ENCODE measurements around the gene HNRNPD. TPM values are rescaled to one million over a fixed set of nuclear protein-coding genes. Genes with fewer than 3 reads are reported as not detected.
A peak's percentile ranks its signal among the peaks of the same experiment; 100 is the strongest.
"Not testable (repeated sequence)": the region's sequence is repeated elsewhere in the genome, so short reads cannot be mapped to it uniquely, and the experiment has no call there.

The HNRNPD gene
- total RNA-seq, 5 donors from 2014 or later (not counting 1 experiment from before 2014, with no cell fraction given), result 193 to 274 (median 202) TPM

GRCh38 chr4:82352118-82352824 is 21.5 kb downstream of the HNRNPD start:
- ChIA-PET CTCF (no interaction called here), POLR2A (no interaction called here)
- H3K27ac ChIP-seq (ENCODE audit: low read length), result peak overlapping the region; percentile 24
- no peak for ATAC-seq (replicated peaks in 1 of 4)
- H3K27me3 Mint-ChIP-seq, result no peaks in the 10 kb centered on the region
- peaks cover 45 to 56% (median 52%) of the 10 kb centered on the region in 3 donors for H3K4me1 Mint-ChIP-seq
- no peaks in the 10 kb centered on the region for H3K9me3 Mint-ChIP-seq
- peaks cover 0 to 4% of the 10 kb centered on the region in 2 experiments for H3K4me1 ChIP-seq (ENCODE audit: control insufficient read depth in 1 of 2, extremely low read depth in 1 of 2, insufficient read depth in 2 of 2, low read length in 2 of 2)
- peaks cover 49% of the 10 kb centered on the region for H3K36me3 Mint-ChIP-seq
- DNase-seq, result no peak
- H3K4me3 Mint-ChIP-seq, result no peak overlapping the region
- H3K9me3 ChIP-seq, result no peaks in the 10 kb centered on the region
- no peaks in the 10 kb centered on the region for H3K27me3 ChIP-seq (replicated peaks in 1 of 2; ENCODE audit: control insufficient read depth in 2 of 2, extremely low read depth in 1 of 2, insufficient read depth in 2 of 2, low read length in 1 of 2)
- WGBS (ENCODE audit: insufficient coverage), result no CpG with 5 or more reads among the region's 6 CpGs
- H3K4me3 ChIP-seq (ENCODE audit: control insufficient read depth in 1 of 2, extremely low read depth in 1 of 2, low read length in 1 of 2), result no peak overlapping the region
- H3K36me3 ChIP-seq (ENCODE audit: control insufficient read depth in 2 of 2, extremely low read depth in 1 of 2, insufficient read depth in 1 of 2, low read length in 1 of 2), result peaks cover 4 to 71% of the 10 kb centered on the region in 2 donors
- peak overlapping the region; percentile 64 to 75 for H3K27ac Mint-ChIP-seq

GRCh38 chr4:82346126-82346525 is 27.7 kb downstream of the HNRNPD start:
- peaks cover 13 to 19% (median 15%) of the 10 kb centered on the region in 3 donors for H3K4me1 Mint-ChIP-seq
- no peaks in the 10 kb centered on the region for H3K9me3 Mint-ChIP-seq
- H3K4me3 Mint-ChIP-seq, result no peak overlapping the region
- Histone ChIP-seq H3K4me3 (ENCODE audit: control insufficient read depth in 1 of 2, extremely low read depth in 1 of 2, low read length in 1 of 2) (no peak overlapping the region), H3K36me3 (ENCODE audit: control insufficient read depth in 2 of 2, extremely low read depth in 1 of 2, insufficient read depth in 1 of 2, low read length in 1 of 2) (peaks cover 0 to 16% of the 10 kb centered on the region in 2 donors), H3K4me1 (ENCODE audit: control insufficient read depth in 1 of 2, extremely low read depth in 1 of 2, insufficient read depth in 2 of 2, low read length in 2 of 2) (no peaks in the 10 kb centered on the region), H3K27me3 (replicated peaks in 1 of 2; ENCODE audit: control insufficient read depth in 2 of 2, extremely low read depth in 1 of 2, insufficient read depth in 2 of 2, low read length in 1 of 2) (no peaks in the 10 kb centered on the region), H3K9me3 (no peaks in the 10 kb centered on the region), H3K27ac (ENCODE audit: low read length) (no peak overlapping the region)
- ATAC-seq (replicated peaks in 1 of 4) (no peak), DNase-seq (no peak)
- CTCF ChIA-PET, result no interaction called here
- no peaks in the 10 kb centered on the region for H3K27me3 Mint-ChIP-seq
- peaks cover 18% of the 10 kb centered on the region for H3K36me3 Mint-ChIP-seq
- H3K27ac Mint-ChIP-seq, result no peak overlapping the region
- POLR2A ChIA-PET, result no interaction called here

GRCh38 chr4:82335043-82335442 is 38.7 kb downstream of the HNRNPD start:
- Histone ChIP-seq H3K27me3 (replicated peaks in 1 of 2; ENCODE audit: control insufficient read depth in 2 of 2, extremely low read depth in 1 of 2, insufficient read depth in 2 of 2, low read length in 1 of 2) (no peaks in the 10 kb centered on the region), H3K9me3 (no peaks in the 10 kb centered on the region), H3K27ac (ENCODE audit: low read length) (no peak overlapping the region), H3K4me1 (ENCODE audit: control insufficient read depth in 1 of 2, extremely low read depth in 1 of 2, insufficient read depth in 2 of 2, low read length in 2 of 2) (no peaks in the 10 kb centered on the region), H3K36me3 (ENCODE audit: control insufficient read depth in 2 of 2, extremely low read depth in 1 of 2, insufficient read depth in 1 of 2, low read length in 1 of 2) (no peaks in the 10 kb centered on the region), H3K4me3 (ENCODE audit: control insufficient read depth in 1 of 2, extremely low read depth in 1 of 2, low read length in 1 of 2) (no peak overlapping the region)
- Mint-ChIP-seq H3K4me1 (no peaks in the 10 kb centered on the region), H3K4me3 (no peak overlapping the region), H3K27me3 (no peaks in the 10 kb centered on the region), H3K9me3 (peaks cover 0 to 3% (median 0%) of the 10 kb centered on the region in 3 donors), H3K27ac (no peak overlapping the region), H3K36me3 (peaks cover 3% of the 10 kb centered on the region)
- no peak for ATAC-seq (replicated peaks in 1 of 4)
- ChIA-PET POLR2A (no interaction called here), CTCF (no interaction called here)
- no peak for DNase-seq

- H3K36me3 Mint-ChIP-seq; ATAC-seq (replicated peaks in 1 of 4); H3K4me1 Mint-ChIP-seq; H3K27me3 Mint-ChIP-seq; H3K9me3 Mint-ChIP-seq; H3K36me3 ChIP-seq (ENCODE audit: control insufficient read depth in 2 of 2, extremely low read depth in 1 of 2, insufficient read depth in 1 of 2, low read length in 1 of 2); H3K9me3 ChIP-seq; POLR2A ChIA-PET; H3K4me3 Mint-ChIP-seq; H3K27me3 ChIP-seq (replicated peaks in 1 of 2; ENCODE audit: control insufficient read depth in 2 of 2, extremely low read depth in 1 of 2, insufficient read depth in 2 of 2, low read length in 1 of 2); H3K27ac ChIP-seq (ENCODE audit: low read length); H3K27ac Mint-ChIP-seq; DNase-seq; H3K4me3 ChIP-seq (ENCODE audit: control insufficient read depth in 1 of 2, extremely low read depth in 1 of 2, low read length in 1 of 2); H3K4me1 ChIP-seq (ENCODE audit: control insufficient read depth in 1 of 2, extremely low read depth in 1 of 2, insufficient read depth in 2 of 2, low read length in 2 of 2): not testable (repeated sequence)
- 95% methylated on average over 7 of the region's 9 CpGs for WGBS (ENCODE audit: insufficient coverage)
- CTCF ChIA-PET, result interaction anchor here in 1 of 2 donors (0.6 kb wide), 1 partner anchor 1450 kb away, joined by 3 read pairs; no protein-coding TSS in a partner anchor
These were observed 40.1 kb downstream of the HNRNPD start for GRCh38 chr4:82333641-82334040.

- Histone ChIP-seq H3K36me3 (ENCODE audit: control insufficient read depth in 2 of 2, extremely low read depth in 1 of 2, insufficient read depth in 1 of 2, low read length in 1 of 2) (no peaks in the 10 kb centered on the region), H3K9me3 (no peaks in the 10 kb centered on the region), H3K27ac (ENCODE audit: low read length) (no peak overlapping the region), H3K27me3 (replicated peaks in 1 of 2; ENCODE audit: control insufficient read depth in 2 of 2, extremely low read depth in 1 of 2, insufficient read depth in 2 of 2, low read length in 1 of 2) (no peaks in the 10 kb centered on the region), H3K4me3 (ENCODE audit: control insufficient read depth in 1 of 2, extremely low read depth in 1 of 2, low read length in 1 of 2) (no peak overlapping the region), H3K4me1 (ENCODE audit: control insufficient read depth in 1 of 2, extremely low read depth in 1 of 2, insufficient read depth in 2 of 2, low read length in 2 of 2) (no peaks in the 10 kb centered on the region)
- ATAC-seq (replicated peaks in 1 of 4) (no peak), DNase-seq (no peak)
- Mint-ChIP-seq H3K27ac (no peak overlapping the region), H3K27me3 (peaks cover 3% of the 10 kb centered on the region in 2 donors), H3K4me3 (no peak overlapping the region), H3K9me3 (peaks cover 3% of the 10 kb centered on the region in 3 donors), H3K36me3 (peaks cover 6% of the 10 kb centered on the region), H3K4me1 (no peaks in the 10 kb centered on the region)
- ChIA-PET CTCF (interaction anchor here in 1 of 2 donors (1.1 kb wide), 1 partner anchor 47 kb away, joined by 4 read pairs; no protein-coding TSS in a partner anchor), POLR2A (no interaction called here)
- 100% methylated on average over 1 of the region's 4 CpGs for WGBS (ENCODE audit: insufficient coverage)
These were observed 42.0 kb downstream of the HNRNPD start for GRCh38 chr4:82331814-82332213.

- Histone ChIP-seq H3K36me3 (ENCODE audit: control insufficient read depth in 2 of 2, extremely low read depth in 1 of 2, insufficient read depth in 1 of 2, low read length in 1 of 2) (no peaks in the 10 kb centered on the region), H3K4me3 (ENCODE audit: control insufficient read depth in 1 of 2, extremely low read depth in 1 of 2, low read length in 1 of 2) (no peak overlapping the region), H3K4me1 (ENCODE audit: control insufficient read depth in 1 of 2, extremely low read depth in 1 of 2, insufficient read depth in 2 of 2, low read length in 2 of 2) (no peaks in the 10 kb centered on the region), H3K27ac (ENCODE audit: low read length) (no peak overlapping the region), H3K9me3 (no peaks in the 10 kb centered on the region), H3K27me3 (replicated peaks in 1 of 2; ENCODE audit: control insufficient read depth in 2 of 2, extremely low read depth in 1 of 2, insufficient read depth in 2 of 2, low read length in 1 of 2) (peaks cover 0 to 3% of the 10 kb centered on the region in 2 experiments)
- DNase-seq (no peak), ATAC-seq (replicated peaks in 1 of 4) (no peak)
- WGBS (ENCODE audit: insufficient coverage), result no CpG with 5 or more reads among the region's 4 CpGs
- Mint-ChIP-seq H3K27me3 (no peaks in the 10 kb centered on the region), H3K4me3 (no peak overlapping the region), H3K9me3 (peaks cover 4 to 9% (median 6%) of the 10 kb centered on the region in 3 donors), H3K4me1 (no peaks in the 10 kb centered on the region), H3K36me3 (peaks cover 6% of the 10 kb centered on the region), H3K27ac (no peak overlapping the region)
- POLR2A ChIA-PET, result no interaction called here
- CTCF ChIA-PET, result no interaction called here
These were observed 53.4 kb downstream of the HNRNPD start for GRCh38 chr4:82320351-82320750.

GRCh38 chr4:82303063-82303462 is 70.7 kb downstream of the HNRNPD start:
- WGBS (ENCODE audit: insufficient coverage), result 81% methylated on average over 8 of the region's 13 CpGs
- H3K27me3 ChIP-seq (replicated peaks in 1 of 2; ENCODE audit: control insufficient read depth in 2 of 2, extremely low read depth in 1 of 2, insufficient read depth in 2 of 2, low read length in 1 of 2); H3K27ac Mint-ChIP-seq; H3K36me3 Mint-ChIP-seq; H3K4me1 Mint-ChIP-seq; H3K4me3 Mint-ChIP-seq; DNase-seq; ATAC-seq (replicated peaks in 1 of 4); H3K27ac ChIP-seq (ENCODE audit: low read length); H3K4me3 ChIP-seq (ENCODE audit: control insufficient read depth in 1 of 2, extremely low read depth in 1 of 2, low read length in 1 of 2); H3K9me3 Mint-ChIP-seq; H3K4me1 ChIP-seq (ENCODE audit: control insufficient read depth in 1 of 2, extremely low read depth in 1 of 2, insufficient read depth in 2 of 2, low read length in 2 of 2); POLR2A ChIA-PET; H3K9me3 ChIP-seq; H3K36me3 ChIP-seq (ENCODE audit: control insufficient read depth in 2 of 2, extremely low read depth in 1 of 2, insufficient read depth in 1 of 2, low read length in 1 of 2); CTCF ChIA-PET: not testable (repeated sequence)
- peaks cover 7 to 12% of the 10 kb centered on the region in 2 donors for H3K27me3 Mint-ChIP-seq

All from T-cell (primary cell).